Activated CD8-positive, alpha-beta memory T cell treated with anti-CD3 and anti-CD28 coated beads for 48 hours (primary cell): Measurements from ENCODE around the gene NGLY1.

Experiments used
- DNase-seq, 3 experiments: peaks; one replicate each; pipeline ENCODE4 v3.0.0-alpha.2; 2020; ENCODE audit warnings: low read depth in 2 of 3, low spot score in 2 of 3

NGLY1 gene

GRCh38 chr3:25708036-25708435, 75.2 kb downstream of the NGLY1 start:
- DNase-seq: no peak

- no peak for DNase-seq
These were observed 75.8 kb downstream of the NGLY1 start for GRCh38 chr3:25707268-25707926.

GRCh38 chr3:25706213-25706612, 77.0 kb downstream of the NGLY1 start:
- no peak for DNase-seq

GRCh38 chr3:25697553-25697952, 85.7 kb downstream of the NGLY1 start:
- DNase-seq: no peak

- no peak for DNase-seq
These were observed 87.4 kb downstream of the NGLY1 start for GRCh38 chr3:25695731-25696420.

GRCh38 chr3:25693238-25693637, 90.0 kb downstream of the NGLY1 start:
- no peak for DNase-seq

GRCh38 chr3:25692341-25692740, 90.9 kb downstream of the NGLY1 start:
- no peak for DNase-seq

- DNase-seq: no peak
These were observed 92.3 kb downstream of the NGLY1 start for GRCh38 chr3:25690768-25691533.

- no peak for DNase-seq
These were observed 94.0 kb downstream of the NGLY1 start for GRCh38 chr3:25689226-25689625.

GRCh38 chr3:25687742-25688141, 95.5 kb downstream of the NGLY1 start:
- DNase-seq: no peak

GRCh38 chr3:25686766-25687165, 96.5 kb downstream of the NGLY1 start:
- DNase-seq: no peak

GRCh38 chr3:25683882-25684281, 99.4 kb downstream of the NGLY1 start:
- DNase-seq: no peak

- no peak for DNase-seq
These were observed 99.8 kb downstream of the NGLY1 start for GRCh38 chr3:25683410-25683809.

- DNase-seq: no peak
These were observed 103.5 kb downstream of the NGLY1 start for GRCh38 chr3:25679642-25680302.

- DNase-seq: no peak
These were observed 104.1 kb downstream of the NGLY1 start for GRCh38 chr3:25679166-25679565.

- DNase-seq: no peak
These were observed 104.7 kb downstream of the NGLY1 start for GRCh38 chr3:25678581-25678980.

GRCh38 chr3:25677121-25677520, 106.1 kb downstream of the NGLY1 start:
- DNase-seq: no peak

- no peak for DNase-seq
These were observed 108.6 kb downstream of the NGLY1 start for GRCh38 chr3:25674670-25675069.

- no peak for DNase-seq
These were observed 109.4 kb downstream of the NGLY1 start for GRCh38 chr3:25673738-25674298.
